Activated naive CD4-positive, alpha-beta T cell treated with Interleukin-2 at 50 U/mL for 16 hours (primary cell): ENCODE data around the gene LSM14B.
A peak's percentile ranks its signal among the peaks of the same experiment; 100 is the strongest.
"Not testable (repeated sequence)": the region's sequence is repeated elsewhere in the genome, so short reads cannot be mapped to it uniquely, and the experiment has no call there.

Experiments
- DNase-seq: peaks from one replicate; pipeline ENCODE4 v3.0.0-alpha.2; 2020

LSM14B gene

GRCh38 chr20:62121776-62122653 is at the start of gene LSM14B:
Gene LSM14B, plus strand, starts transcription at chr20:62122475. Its CDS starts 192 bp downstream, at chr20:62122667.
- peak; percentile 96 for DNase-seq

DNA sequence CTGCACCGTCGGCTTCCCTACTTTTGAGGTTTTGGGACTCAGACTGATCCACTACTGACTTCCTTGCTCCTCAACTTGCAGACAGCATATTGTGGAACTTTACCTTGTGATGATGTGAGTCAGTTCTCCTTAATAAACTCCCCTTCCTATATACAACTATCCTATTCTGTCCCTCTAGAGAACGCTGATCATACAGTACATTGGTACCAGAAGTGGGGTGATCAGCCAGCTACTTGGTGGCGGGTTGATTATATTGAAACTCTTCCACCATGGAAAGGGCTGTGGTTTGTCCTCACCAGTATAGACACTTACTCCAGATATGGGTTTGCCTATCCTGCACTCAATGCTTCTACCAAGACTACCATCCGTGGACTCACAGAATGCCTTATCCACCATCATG is 49.0 kb upstream of the LSM14B start:
- no peak for DNase-seq

GRCh38 chr20:62079166-62079565 is 43.1 kb upstream of the LSM14B start:
- DNase-seq = no peak

DNA sequence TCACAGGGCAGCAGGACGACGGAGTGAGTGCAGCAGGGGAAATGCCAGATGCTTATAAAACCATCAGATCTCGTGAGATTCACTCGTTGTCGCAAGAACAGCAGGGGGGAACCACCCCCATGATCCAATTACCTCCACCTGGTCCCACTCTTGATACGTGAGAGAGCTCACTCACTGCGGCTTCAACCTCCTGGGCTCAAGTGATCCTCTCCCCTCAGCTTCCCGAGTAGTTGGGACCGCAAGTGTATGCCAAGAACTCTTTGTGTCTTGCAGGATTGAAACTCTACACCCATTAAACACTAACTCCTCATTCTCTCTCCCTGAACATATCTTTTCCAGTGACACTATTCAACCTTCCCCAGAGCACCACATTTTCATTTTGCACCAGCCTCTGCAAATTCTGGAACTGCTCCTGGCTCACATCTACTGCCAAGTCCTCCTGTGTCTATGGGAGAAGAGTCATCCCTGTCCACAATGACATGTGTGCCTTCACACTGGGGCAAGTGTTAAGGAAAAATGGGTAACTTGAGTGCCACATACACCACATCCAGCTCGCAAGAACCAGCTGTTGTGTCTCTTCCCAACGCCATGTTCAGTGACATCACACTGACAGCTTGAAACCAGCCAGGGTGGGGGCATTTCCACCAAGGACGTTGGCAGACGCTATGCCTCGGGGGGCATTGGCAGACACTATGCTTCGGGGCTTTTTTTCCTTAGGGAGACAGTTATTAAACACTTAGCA is 41.9 kb upstream of the LSM14B start:
- DNase-seq = no peak

DNA sequence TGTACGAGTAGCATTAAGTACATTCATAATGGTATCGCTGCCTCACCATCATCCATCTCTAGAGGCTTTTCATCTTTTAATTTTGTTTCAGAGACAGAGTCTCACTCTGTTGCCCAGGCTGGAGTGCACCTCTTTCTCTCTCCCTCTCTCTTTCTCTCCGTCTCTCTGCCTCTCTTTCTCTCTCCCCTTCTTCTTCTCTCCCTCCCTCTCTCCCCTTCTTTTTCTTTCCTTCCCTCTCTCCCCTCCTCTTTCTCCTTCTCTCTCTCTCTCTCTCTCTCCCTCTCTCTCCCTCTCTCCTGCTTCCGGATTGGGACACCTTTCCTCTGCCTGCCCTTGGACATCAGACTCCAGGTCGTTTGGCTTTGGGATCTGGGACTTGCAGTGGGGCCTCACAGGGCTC is 39.0 kb upstream of the LSM14B start:
- no peak for DNase-seq

GRCh38 chr20:62084224-62084623 is 38.1 kb upstream of the LSM14B start:
- DNase-seq = not testable (repeated sequence)

DNA sequence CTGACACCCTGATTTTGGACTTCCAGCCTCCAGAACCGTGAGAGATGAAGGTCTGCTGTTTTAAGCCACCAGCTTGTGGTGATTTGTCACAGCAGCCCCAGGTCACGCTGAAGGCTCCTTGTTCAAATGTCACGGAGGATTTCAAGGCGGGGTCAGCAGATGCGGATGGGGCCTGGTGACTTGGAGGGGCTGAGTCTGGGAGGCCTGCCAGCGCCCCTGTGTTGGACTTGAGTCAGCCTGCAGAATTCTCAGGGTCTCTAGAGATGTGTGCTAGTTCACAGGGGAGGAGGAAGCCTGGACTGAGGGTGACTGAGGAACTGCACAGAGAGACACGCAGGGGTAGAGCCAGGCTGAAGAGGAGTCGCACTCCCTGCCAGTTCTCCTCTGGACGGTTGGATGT is 37.1 kb upstream of the LSM14B start:
- DNase-seq = no peak

- no peak for DNase-seq
Measured at GRCh38 chr20:62087227-62087626, 35.0 kb upstream of the LSM14B start.

GRCh38 chr20:62087632-62088031 is 34.6 kb upstream of the LSM14B start:
- DNase-seq = no peak

DNA sequence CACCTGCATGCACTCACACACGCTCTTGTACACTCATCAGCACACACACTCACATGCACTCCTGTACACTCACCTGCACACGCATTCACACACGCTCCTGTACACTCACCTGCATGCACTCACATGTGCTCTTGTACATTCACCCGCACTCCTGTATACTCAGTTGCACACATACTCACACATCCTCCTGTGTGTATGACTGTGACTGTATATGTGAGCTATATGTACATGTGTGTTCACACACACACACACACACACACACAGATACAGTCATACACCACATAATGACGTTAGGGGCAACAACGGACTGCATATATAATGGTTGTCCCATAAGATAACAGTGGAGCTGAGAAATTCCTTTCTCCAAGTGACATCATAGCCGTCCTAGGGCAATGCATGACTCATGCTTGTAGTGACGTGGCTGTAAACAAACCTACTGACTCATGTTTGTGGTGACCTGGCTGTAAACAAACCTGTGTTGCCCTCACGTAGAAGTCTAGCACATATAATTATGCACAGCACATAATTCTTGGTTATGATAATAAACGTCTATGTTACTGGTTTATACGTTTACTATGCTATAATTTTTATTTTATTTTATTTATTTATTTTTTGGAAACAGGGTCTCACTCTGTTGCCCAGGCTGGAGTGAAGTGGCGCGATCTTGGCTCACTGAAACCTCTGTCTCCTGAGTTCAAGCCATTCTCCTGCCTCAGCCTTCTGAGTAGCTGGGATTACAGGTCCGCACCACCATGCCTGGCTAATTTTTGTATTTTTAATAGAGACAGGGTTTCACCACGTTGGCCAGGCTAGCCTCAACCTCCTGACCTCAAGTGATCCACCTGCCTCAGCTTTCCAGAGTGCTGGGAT is 33.8 kb upstream of the LSM14B start:
- peak; percentile 6 for DNase-seq

GRCh38 chr20:62089393-62089792 is 32.9 kb upstream of the LSM14B start:
- DNase-seq = no peak

GRCh38 chr20:62096421-62097380 is 25.6 kb upstream of the LSM14B start:
- DNase-seq = no peak

- no peak for DNase-seq
Measured at GRCh38 chr20:62097881-62098407, 24.3 kb upstream of the LSM14B start.

- DNase-seq = no peak
Measured at GRCh38 chr20:62101078-62101477, 21.2 kb upstream of the LSM14B start.

DNA sequence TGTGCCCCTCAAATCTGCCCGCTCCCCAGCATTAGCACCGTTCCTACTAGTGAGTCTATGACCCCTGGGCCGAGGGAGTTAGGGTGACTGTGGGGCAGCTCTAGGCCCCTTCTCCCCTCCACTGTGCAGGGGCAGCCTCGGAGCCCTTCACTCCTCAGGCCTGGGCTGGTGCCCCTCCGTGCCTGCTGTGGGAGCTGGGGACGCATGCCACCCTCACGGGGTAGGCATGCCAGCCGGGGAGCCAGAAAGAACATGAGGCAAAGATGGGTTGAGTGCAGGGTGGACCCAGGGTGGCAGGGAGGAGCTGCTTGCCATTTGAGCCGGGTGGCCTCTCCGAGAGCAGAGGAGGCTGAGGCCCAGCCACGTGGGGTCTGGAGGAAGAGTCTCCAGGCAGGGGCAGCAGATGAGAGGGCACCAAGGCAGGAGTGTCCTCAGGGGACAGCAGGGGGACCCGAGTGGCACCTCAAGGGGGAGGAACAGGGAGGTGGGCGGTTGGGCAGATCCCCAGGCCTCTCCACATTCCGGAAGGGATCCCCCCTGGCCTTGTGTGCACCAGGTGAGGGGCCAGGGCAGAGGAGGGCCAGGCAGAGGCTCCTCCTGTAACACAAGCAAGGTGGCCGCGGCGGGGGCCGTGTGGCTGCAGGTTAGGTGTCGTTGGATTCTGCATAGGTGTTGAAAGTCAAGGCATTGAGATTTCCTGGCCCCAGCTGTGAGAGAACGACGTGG is 18.6 kb upstream of the LSM14B start:
- DNase-seq = no peak

GRCh38 chr20:62104234-62104789 is 18.0 kb upstream of the LSM14B start:
- DNase-seq = no peak

- no peak for DNase-seq
Measured at GRCh38 chr20:62104791-62105345, 17.4 kb upstream of the LSM14B start.

DNA sequence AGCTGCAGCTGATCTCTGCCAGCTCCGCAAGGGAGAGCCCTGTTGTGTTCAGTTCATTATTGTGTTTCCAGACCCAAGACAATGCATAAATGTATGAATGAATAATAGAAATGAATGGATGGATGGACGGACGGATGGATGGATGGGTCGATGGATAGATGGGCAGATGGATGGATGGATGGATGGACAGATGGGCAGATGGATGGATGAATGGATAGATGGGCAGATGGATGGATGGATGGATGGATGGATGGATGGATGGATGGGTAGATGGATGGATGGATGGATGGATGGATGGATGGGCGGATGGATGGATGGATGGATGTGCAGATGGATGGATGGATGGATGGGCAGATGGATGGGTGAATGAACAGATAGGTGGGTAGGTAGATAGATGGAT is 16.7 kb upstream of the LSM14B start:
- DNase-seq = no peak

DNA sequence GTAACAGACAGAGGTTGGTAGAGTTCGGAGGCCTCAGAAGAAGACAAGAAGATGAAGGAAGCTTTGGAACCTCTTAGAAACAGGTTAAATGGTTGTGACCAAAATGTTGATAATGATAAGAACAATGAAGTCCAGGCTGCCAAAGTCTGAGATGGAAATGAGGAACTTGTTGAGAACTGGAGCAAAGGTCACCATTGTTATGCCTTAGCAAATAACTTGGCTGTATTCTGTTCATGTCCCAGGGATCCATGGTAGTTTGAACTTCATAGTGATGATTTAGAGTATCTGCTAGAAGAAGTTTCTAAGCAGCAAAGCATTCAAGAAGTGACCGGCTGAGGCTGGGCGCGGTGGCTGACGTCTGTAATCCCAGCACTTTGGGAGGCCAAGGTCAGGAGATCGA is 11.1 kb upstream of the LSM14B start:
- no peak for DNase-seq

- no peak for DNase-seq
Measured at GRCh38 chr20:62112368-62112767, 9.9 kb upstream of the LSM14B start.
